OCI-LY1 (cell line): Measurements from ENCODE around the gene MRE11.
A peak's percentile ranks its signal among the peaks of the same experiment; 100 is the strongest.

ENCODE experiments used
- H2AFZ ChIP-seq: fragments of 200-600 bp; sonication (generic), shearing (Covaris generic); 2 replicates; pipeline ENCODE4 v1.6.0; 2014; ENCODE audit warnings: antibody characterized with exemption, mild to moderate bottlenecking, low read length
- H3F3A ChIP-seq: fragments of 200-600 bp; sonication (generic), shearing (Covaris generic); 2 replicates; pipeline ENCODE4 v1.6.0; 2014; ENCODE audit warnings: mild to moderate bottlenecking, antibody characterized with exemption, low read length, moderate library complexity; ENCODE audit not compliant: insufficient read depth
- H3K27ac ChIP-seq: fragments of 200-600 bp; sonication (generic); 2 replicates; pipeline ENCODE4 v1.5.1; 2014; ENCODE audit warnings: low read length, mixed run types, mild to moderate bottlenecking, low read depth; ENCODE audit not compliant: poor library complexity, severe bottlenecking
- H3K27me3 ChIP-seq: fragments of 200-600 bp; sonication (generic); 2 replicates; pipeline ENCODE4 v1.6.0; 2014; ENCODE audit warnings: antibody characterized with exemption, mild to moderate bottlenecking, low read length, moderate library complexity; ENCODE audit not compliant: insufficient read depth
- H3K36me3 ChIP-seq: fragments of 200-600 bp; sonication (generic); 2 replicates; pipeline ENCODE4 v1.6.1; 2014; ENCODE audit warnings: mild to moderate bottlenecking, antibody characterized with exemption, low read length, moderate library complexity, mixed read lengths; ENCODE audit not compliant: insufficient read depth
- H3K4me1 ChIP-seq: fragments of 200-600 bp; sonication (generic); 2 replicates; pipeline ENCODE4 v1.5.1; 2014; ENCODE audit warnings: mild to moderate bottlenecking, low read length, moderate library complexity; ENCODE audit not compliant: insufficient read depth, severe bottlenecking
- H3K4me2 ChIP-seq: fragments of 200-600 bp; sonication (generic), shearing (Covaris generic); 2 replicates; pipeline ENCODE4 v1.6.1; 2014; ENCODE audit warnings: low read length
- H3K4me3 ChIP-seq: fragments of 200-600 bp; sonication (generic); 2 replicates; pipeline ENCODE4 v1.5.1; 2014; ENCODE audit warnings: low read length, low read depth, mild to moderate bottlenecking, mixed read lengths; ENCODE audit not compliant: poor library complexity, severe bottlenecking
- H3K79me2 ChIP-seq: fragments of 200-600 bp; shearing (Covaris generic); 2 replicates; pipeline ENCODE4 v1.6.1; 2016; ENCODE audit warnings: mixed run types, low read length, mixed read lengths; ENCODE audit not compliant: insufficient read depth
- H3K9ac ChIP-seq: fragments of 200-600 bp; sonication (generic), shearing (Covaris generic); 2 replicates; pipeline ENCODE4 v1.6.1; 2014; ENCODE audit warnings: mild to moderate bottlenecking, low read length, mixed read lengths
- H3K9me2 ChIP-seq: fragments of 200-600 bp; sonication (generic), shearing (Covaris generic); 2 replicates; pipeline ENCODE4 v1.6.1; 2014; ENCODE audit warnings: low read depth, mild to moderate bottlenecking, low read length, mixed read lengths
- H3K9me3 ChIP-seq: fragments of 200-600 bp; shearing (Covaris generic); 2 replicates; pipeline ENCODE4 v1.6.1; 2014; ENCODE audit warnings: low read length, mixed read lengths
- H4K20me1 ChIP-seq: fragments of 200-600 bp; sonication (generic), shearing (Covaris generic); 2 replicates; pipeline ENCODE4 v1.6.0; 2016; ENCODE audit warnings: mild to moderate bottlenecking, low read length; ENCODE audit not compliant: insufficient read depth
- EZH2 ChIP-seq: fragments of 200-600 bp; sonication (generic), shearing (Covaris generic); IDR thresholded peaks from 2 replicates; pipeline ENCODE4 v1.8.0; 2017; ENCODE audit warnings: borderline replicate concordance, mixed run types, mild to moderate bottlenecking, antibody characterized with exemption, low read length, moderate library complexity, mixed read lengths
- TF ChIP-seq, protein P1 (sequence below): fragments of 200-600 bp; sonication (generic), shearing (Covaris generic); IDR thresholded peaks from 2 replicates; pipeline ENCODE4 v1.5.1; 2017; ENCODE audit warnings: mild to moderate bottlenecking, antibody characterized with exemption, low read length, moderate library complexity, mixed read lengths

The MRE11 gene

DNA sequence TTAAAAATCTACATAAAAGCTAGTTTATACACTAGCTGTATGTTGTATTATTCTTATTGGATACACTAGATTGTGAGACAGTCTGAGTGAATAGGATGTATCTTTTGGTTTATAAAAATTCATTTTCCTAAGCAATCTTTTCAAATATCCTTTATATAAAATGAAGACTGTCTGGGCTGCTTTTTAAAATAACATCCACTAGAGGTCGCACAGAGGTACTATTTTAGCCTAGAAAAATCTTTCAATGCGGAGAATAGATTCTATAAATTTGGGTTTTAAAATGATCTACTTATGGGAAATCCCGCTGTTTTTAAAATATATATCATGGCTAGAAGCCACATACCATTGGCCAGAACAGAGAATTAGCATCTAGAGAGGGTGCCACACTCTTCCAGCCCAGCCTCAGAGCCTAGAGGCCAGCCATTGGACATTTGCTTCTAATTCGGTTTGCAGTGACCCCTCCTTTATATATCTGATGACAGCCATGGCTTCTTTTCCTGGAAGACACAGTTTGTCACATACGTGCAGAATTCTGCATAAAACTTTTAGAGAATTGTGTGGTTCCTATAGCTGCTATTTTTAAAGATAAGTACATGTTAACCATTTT lies 25.9 kb upstream of the MRE11 start:
- Histone ChIP-seq H4K20me1 (no peaks in the 10 kb centered on the region), H3K9me2 (no peaks in the 10 kb centered on the region), H2AFZ (no peak overlapping the region), H3K9ac (no peak overlapping the region), H3F3A (no peaks in the 10 kb centered on the region), H3K27ac (no peak overlapping the region), H3K4me2 (no peak overlapping the region), H3K36me3 (no peaks in the 10 kb centered on the region), H3K79me2 (no peaks in the 10 kb centered on the region), H3K9me3 (no peaks in the 10 kb centered on the region), H3K27me3 (no peaks in the 10 kb centered on the region), H3K4me1 (no peaks in the 10 kb centered on the region), H3K4me3 (no peak overlapping the region)
- TF ChIP-seq, protein P1, sequence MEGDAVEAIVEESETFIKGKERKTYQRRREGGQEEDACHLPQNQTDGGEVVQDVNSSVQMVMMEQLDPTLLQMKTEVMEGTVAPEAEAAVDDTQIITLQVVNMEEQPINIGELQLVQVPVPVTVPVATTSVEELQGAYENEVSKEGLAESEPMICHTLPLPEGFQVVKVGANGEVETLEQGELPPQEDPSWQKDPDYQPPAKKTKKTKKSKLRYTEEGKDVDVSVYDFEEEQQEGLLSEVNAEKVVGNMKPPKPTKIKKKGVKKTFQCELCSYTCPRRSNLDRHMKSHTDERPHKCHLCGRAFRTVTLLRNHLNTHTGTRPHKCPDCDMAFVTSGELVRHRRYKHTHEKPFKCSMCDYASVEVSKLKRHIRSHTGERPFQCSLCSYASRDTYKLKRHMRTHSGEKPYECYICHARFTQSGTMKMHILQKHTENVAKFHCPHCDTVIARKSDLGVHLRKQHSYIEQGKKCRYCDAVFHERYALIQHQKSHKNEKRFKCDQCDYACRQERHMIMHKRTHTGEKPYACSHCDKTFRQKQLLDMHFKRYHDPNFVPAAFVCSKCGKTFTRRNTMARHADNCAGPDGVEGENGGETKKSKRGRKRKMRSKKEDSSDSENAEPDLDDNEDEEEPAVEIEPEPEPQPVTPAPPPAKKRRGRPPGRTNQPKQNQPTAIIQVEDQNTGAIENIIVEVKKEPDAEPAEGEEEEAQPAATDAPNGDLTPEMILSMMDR, result peak; percentile 61
- no peak for TF ChIP-seq EZH2

DNA sequence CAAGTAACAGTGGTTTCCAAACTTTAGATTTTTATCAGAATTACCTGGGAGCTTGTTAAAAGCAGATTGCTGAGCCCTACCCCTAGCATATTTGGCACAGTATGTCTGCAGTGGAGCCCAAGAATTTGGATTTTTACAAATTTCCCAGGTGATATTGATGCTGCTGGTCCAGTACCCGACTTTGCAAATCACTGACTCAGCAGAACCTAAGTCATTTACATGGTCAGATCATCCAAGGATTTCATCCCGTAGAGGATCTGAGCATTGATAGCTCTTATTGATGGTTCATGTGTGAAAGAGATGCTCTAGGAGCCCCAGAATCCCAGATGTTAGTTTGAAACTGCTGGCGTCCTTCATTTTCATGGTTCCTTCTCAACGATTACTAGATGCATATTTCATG lies 24.7 kb upstream of the MRE11 start:
- no peak overlapping the region for H3K9ac ChIP-seq
- no peak overlapping the region for H3K4me2 ChIP-seq
- no peaks in the 10 kb centered on the region for H4K20me1 ChIP-seq
- H3K27me3 ChIP-seq, result no peaks in the 10 kb centered on the region
- no peaks in the 10 kb centered on the region for H3K4me1 ChIP-seq
- no peak overlapping the region for H2AFZ ChIP-seq
- no peak overlapping the region for H3K4me3 ChIP-seq
- H3F3A ChIP-seq, result no peaks in the 10 kb centered on the region
- TF ChIP-seq EZH2, result no peak
- TF ChIP-seq, protein P1, result no peak
- no peaks in the 10 kb centered on the region for H3K9me2 ChIP-seq
- H3K79me2 ChIP-seq, result no peaks in the 10 kb centered on the region
- no peak overlapping the region for H3K27ac ChIP-seq
- H3K9me3 ChIP-seq, result no peaks in the 10 kb centered on the region
- H3K36me3 ChIP-seq, result no peaks in the 10 kb centered on the region

DNA sequence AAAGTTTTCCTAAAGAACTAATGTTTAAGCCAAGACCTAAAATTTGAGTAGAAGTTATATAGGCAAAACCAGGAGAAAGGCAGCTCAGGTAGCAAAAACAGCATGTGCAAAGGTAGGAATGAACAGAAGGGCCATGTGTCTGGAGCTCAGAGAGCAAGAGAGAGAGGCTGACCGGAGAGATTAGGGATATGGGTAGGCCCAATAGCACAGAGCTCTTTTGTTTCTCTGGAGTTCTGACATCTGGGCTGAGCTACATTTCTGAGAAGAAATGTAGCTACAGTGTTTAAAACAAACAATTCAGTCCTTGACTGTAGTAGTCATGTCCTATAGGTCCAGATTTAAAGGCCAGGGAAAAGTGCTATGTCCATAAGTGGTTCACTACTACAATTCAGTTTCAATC lies 23.1 kb upstream of the MRE11 start:
- no peaks in the 10 kb centered on the region for H3K79me2 ChIP-seq
- no peaks in the 10 kb centered on the region for H3F3A ChIP-seq
- H4K20me1 ChIP-seq, result no peaks in the 10 kb centered on the region
- H3K4me3 ChIP-seq, result no peak overlapping the region
- no peak for TF ChIP-seq EZH2
- TF ChIP-seq, protein P1, result no peak
- no peaks in the 10 kb centered on the region for H3K9me3 ChIP-seq
- no peak overlapping the region for H2AFZ ChIP-seq
- H3K9me2 ChIP-seq, result no peaks in the 10 kb centered on the region
- H3K9ac ChIP-seq, result no peak overlapping the region
- H3K36me3 ChIP-seq, result no peaks in the 10 kb centered on the region
- H3K4me1 ChIP-seq, result peaks cover 7% of the 10 kb centered on the region
- no peak overlapping the region for H3K27ac ChIP-seq
- H3K27me3 ChIP-seq, result no peaks in the 10 kb centered on the region
- no peak overlapping the region for H3K4me2 ChIP-seq
